GM10248 (cell line): ENCODE results near the gene ZNF451.

Experiments used
- CTCF ChIA-PET: fragments of 300-600 bp; sonication (Branson Sonifier 250); formaldehyde crosslinking; extraction: SDS; loops from one replicate; lab custom pipeline; 2021; ENCODE audit warnings: antibody characterized with exemption; lab: Yijun Ruan, JAX
- POLR2A ChIA-PET: fragments of 350-650 bp; sonication (Branson Sonifier 250); formaldehyde crosslinking; extraction: SDS; loops from one replicate; lab custom pipeline; 2020; ENCODE audit warnings: antibody characterized with exemption; lab: Yijun Ruan, JAX
- DNase-seq: peaks from one replicate; pipeline ENCODE4 v3.0.0; 2012; ENCODE audit errors: extremely low spot score
- TF ChIP-seq, protein P1 (sequence below): IDR thresholded peaks from 2 replicates; pipeline ENCODE4 v1.5.1; 2012; ENCODE audit warnings: mild to moderate bottlenecking, low read depth; ENCODE audit errors: extremely low read depth, missing control alignments, control extremely low read depth

Gene ZNF451

GRCh38 chr6:57216235-57217101, 126.5 kb downstream of the ZNF451 start:
- TF ChIP-seq, protein P1, sequence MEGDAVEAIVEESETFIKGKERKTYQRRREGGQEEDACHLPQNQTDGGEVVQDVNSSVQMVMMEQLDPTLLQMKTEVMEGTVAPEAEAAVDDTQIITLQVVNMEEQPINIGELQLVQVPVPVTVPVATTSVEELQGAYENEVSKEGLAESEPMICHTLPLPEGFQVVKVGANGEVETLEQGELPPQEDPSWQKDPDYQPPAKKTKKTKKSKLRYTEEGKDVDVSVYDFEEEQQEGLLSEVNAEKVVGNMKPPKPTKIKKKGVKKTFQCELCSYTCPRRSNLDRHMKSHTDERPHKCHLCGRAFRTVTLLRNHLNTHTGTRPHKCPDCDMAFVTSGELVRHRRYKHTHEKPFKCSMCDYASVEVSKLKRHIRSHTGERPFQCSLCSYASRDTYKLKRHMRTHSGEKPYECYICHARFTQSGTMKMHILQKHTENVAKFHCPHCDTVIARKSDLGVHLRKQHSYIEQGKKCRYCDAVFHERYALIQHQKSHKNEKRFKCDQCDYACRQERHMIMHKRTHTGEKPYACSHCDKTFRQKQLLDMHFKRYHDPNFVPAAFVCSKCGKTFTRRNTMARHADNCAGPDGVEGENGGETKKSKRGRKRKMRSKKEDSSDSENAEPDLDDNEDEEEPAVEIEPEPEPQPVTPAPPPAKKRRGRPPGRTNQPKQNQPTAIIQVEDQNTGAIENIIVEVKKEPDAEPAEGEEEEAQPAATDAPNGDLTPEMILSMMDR, result no peak
- ChIA-PET POLR2A (no interaction called here), CTCF (interaction anchor here (2.1 kb wide), 1 partner anchor 11 kb away, joined by 4 read pairs; no protein-coding TSS in a partner anchor)
- no peak for DNase-seq

- DNase-seq, result no peak
- POLR2A ChIA-PET, result no interaction called here
- CTCF ChIA-PET, result no interaction called here
- TF ChIP-seq, protein P1, result no peak
Measured at GRCh38 chr6:57217270-57217669, 127.3 kb downstream of the ZNF451 start.
